OCI-LY1 (cell line): ENCODE measurements around the gene RPL28.

ENCODE experiments used
- H2AFZ ChIP-seq: fragments of 200-600 bp; sonication (generic), shearing (Covaris generic); 2 replicates; pipeline ENCODE4 v1.6.0; 2014; ENCODE audit warnings: antibody characterized with exemption, mild to moderate bottlenecking, low read length
- H3F3A ChIP-seq: fragments of 200-600 bp; sonication (generic), shearing (Covaris generic); 2 replicates; pipeline ENCODE4 v1.6.0; 2014; ENCODE audit warnings: mild to moderate bottlenecking, antibody characterized with exemption, low read length, moderate library complexity; ENCODE audit not compliant: insufficient read depth
- H3K27ac ChIP-seq: fragments of 200-600 bp; sonication (generic); 2 replicates; pipeline ENCODE4 v1.5.1; 2014; ENCODE audit warnings: low read length, mixed run types, mild to moderate bottlenecking, low read depth; ENCODE audit not compliant: poor library complexity, severe bottlenecking
- H3K27me3 ChIP-seq: fragments of 200-600 bp; sonication (generic); 2 replicates; pipeline ENCODE4 v1.6.0; 2014; ENCODE audit warnings: antibody characterized with exemption, mild to moderate bottlenecking, low read length, moderate library complexity; ENCODE audit not compliant: insufficient read depth
- H3K36me3 ChIP-seq: fragments of 200-600 bp; sonication (generic); 2 replicates; pipeline ENCODE4 v1.6.1; 2014; ENCODE audit warnings: mild to moderate bottlenecking, antibody characterized with exemption, low read length, moderate library complexity, mixed read lengths; ENCODE audit not compliant: insufficient read depth
- H3K4me1 ChIP-seq: fragments of 200-600 bp; sonication (generic); 2 replicates; pipeline ENCODE4 v1.5.1; 2014; ENCODE audit warnings: mild to moderate bottlenecking, low read length, moderate library complexity; ENCODE audit not compliant: insufficient read depth, severe bottlenecking
- H3K4me2 ChIP-seq: fragments of 200-600 bp; sonication (generic), shearing (Covaris generic); 2 replicates; pipeline ENCODE4 v1.6.1; 2014; ENCODE audit warnings: low read length
- H3K4me3 ChIP-seq: fragments of 200-600 bp; sonication (generic); 2 replicates; pipeline ENCODE4 v1.5.1; 2014; ENCODE audit warnings: low read length, low read depth, mild to moderate bottlenecking, mixed read lengths; ENCODE audit not compliant: poor library complexity, severe bottlenecking
- H3K79me2 ChIP-seq: fragments of 200-600 bp; shearing (Covaris generic); 2 replicates; pipeline ENCODE4 v1.6.1; 2016; ENCODE audit warnings: mixed run types, low read length, mixed read lengths; ENCODE audit not compliant: insufficient read depth
- H3K9ac ChIP-seq: fragments of 200-600 bp; sonication (generic), shearing (Covaris generic); 2 replicates; pipeline ENCODE4 v1.6.1; 2014; ENCODE audit warnings: mild to moderate bottlenecking, low read length, mixed read lengths
- H3K9me2 ChIP-seq: fragments of 200-600 bp; sonication (generic), shearing (Covaris generic); 2 replicates; pipeline ENCODE4 v1.6.1; 2014; ENCODE audit warnings: low read depth, mild to moderate bottlenecking, low read length, mixed read lengths
- H3K9me3 ChIP-seq: fragments of 200-600 bp; shearing (Covaris generic); 2 replicates; pipeline ENCODE4 v1.6.1; 2014; ENCODE audit warnings: low read length, mixed read lengths
- H4K20me1 ChIP-seq: fragments of 200-600 bp; sonication (generic), shearing (Covaris generic); 2 replicates; pipeline ENCODE4 v1.6.0; 2016; ENCODE audit warnings: mild to moderate bottlenecking, low read length; ENCODE audit not compliant: insufficient read depth
- CTCF ChIP-seq: fragments of 200-600 bp; sonication (generic), shearing (Covaris generic); IDR thresholded peaks from 2 replicates; pipeline ENCODE4 v1.5.1; 2017; ENCODE audit warnings: mild to moderate bottlenecking, antibody characterized with exemption, low read length, moderate library complexity, mixed read lengths
- EZH2 ChIP-seq: fragments of 200-600 bp; sonication (generic), shearing (Covaris generic); IDR thresholded peaks from 2 replicates; pipeline ENCODE4 v1.8.0; 2017; ENCODE audit warnings: borderline replicate concordance, mixed run types, mild to moderate bottlenecking, antibody characterized with exemption, low read length, moderate library complexity, mixed read lengths

RPL28 gene

GRCh38 chr19:55352549-55353145 lies 33.1 kb upstream of the RPL28 start:
- H3K9me2 ChIP-seq, result no peaks in the 10 kb centered on the region
- H3K27ac ChIP-seq, result no peak overlapping the region
- H3F3A ChIP-seq, result no peaks in the 10 kb centered on the region
- no peaks in the 10 kb centered on the region for H3K79me2 ChIP-seq
- no peaks in the 10 kb centered on the region for H3K9me3 ChIP-seq
- H3K9ac ChIP-seq, result no peak overlapping the region
- no peaks in the 10 kb centered on the region for H4K20me1 ChIP-seq
- no peak overlapping the region for H2AFZ ChIP-seq
- no peaks in the 10 kb centered on the region for H3K36me3 ChIP-seq
- peaks cover 7% of the 10 kb centered on the region for H3K27me3 ChIP-seq
- H3K4me1 ChIP-seq, result peaks cover 7% of the 10 kb centered on the region
- no peak overlapping the region for H3K4me3 ChIP-seq
- no peak overlapping the region for H3K4me2 ChIP-seq
- no peak for TF ChIP-seq EZH2
- no peak for TF ChIP-seq CTCF

DNA sequence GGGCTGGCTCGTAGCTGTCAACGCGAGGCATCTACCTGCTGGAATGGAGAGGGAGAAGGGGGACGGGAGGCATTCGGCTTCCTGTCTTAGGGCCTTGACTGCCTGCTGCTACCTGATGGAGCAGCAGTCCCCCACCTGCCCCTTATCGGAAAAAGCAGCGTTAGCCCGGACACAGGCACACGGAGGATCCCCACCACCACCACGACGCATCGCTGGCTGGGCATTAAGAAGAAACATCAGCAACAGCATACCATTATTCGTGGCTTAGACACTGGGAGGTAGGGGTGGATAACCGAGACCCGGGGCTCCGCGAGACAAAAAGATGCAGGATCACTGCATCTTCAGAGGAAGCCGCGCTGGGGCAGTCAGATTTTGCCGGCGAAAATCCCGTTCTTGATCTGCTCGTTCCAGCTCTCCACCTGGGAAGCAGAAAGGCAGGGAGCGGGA lies 32.4 kb upstream of the RPL28 start:
- no peaks in the 10 kb centered on the region for H3K36me3 ChIP-seq
- H3K9me2 ChIP-seq, result no peaks in the 10 kb centered on the region
- H3K4me1 ChIP-seq, result peaks cover 7% of the 10 kb centered on the region
- peak overlapping the region; percentile 67 for H3K4me2 ChIP-seq
- no peak overlapping the region for H3K27ac ChIP-seq
- peak overlapping the region; percentile 55 for H3K4me3 ChIP-seq
- 0 out of 2 replicates have a peak overlapping the region, but pooled peaks have one; percentile 3 for H3K9ac ChIP-seq
- no peaks in the 10 kb centered on the region for H3K9me3 ChIP-seq
- TF ChIP-seq EZH2 (no peak), CTCF (no peak)
- no peaks in the 10 kb centered on the region for H4K20me1 ChIP-seq
- H2AFZ ChIP-seq, result no peak overlapping the region
- H3F3A ChIP-seq, result no peaks in the 10 kb centered on the region
- H3K27me3 ChIP-seq, result peaks cover 7% of the 10 kb centered on the region
- no peaks in the 10 kb centered on the region for H3K79me2 ChIP-seq

DNA sequence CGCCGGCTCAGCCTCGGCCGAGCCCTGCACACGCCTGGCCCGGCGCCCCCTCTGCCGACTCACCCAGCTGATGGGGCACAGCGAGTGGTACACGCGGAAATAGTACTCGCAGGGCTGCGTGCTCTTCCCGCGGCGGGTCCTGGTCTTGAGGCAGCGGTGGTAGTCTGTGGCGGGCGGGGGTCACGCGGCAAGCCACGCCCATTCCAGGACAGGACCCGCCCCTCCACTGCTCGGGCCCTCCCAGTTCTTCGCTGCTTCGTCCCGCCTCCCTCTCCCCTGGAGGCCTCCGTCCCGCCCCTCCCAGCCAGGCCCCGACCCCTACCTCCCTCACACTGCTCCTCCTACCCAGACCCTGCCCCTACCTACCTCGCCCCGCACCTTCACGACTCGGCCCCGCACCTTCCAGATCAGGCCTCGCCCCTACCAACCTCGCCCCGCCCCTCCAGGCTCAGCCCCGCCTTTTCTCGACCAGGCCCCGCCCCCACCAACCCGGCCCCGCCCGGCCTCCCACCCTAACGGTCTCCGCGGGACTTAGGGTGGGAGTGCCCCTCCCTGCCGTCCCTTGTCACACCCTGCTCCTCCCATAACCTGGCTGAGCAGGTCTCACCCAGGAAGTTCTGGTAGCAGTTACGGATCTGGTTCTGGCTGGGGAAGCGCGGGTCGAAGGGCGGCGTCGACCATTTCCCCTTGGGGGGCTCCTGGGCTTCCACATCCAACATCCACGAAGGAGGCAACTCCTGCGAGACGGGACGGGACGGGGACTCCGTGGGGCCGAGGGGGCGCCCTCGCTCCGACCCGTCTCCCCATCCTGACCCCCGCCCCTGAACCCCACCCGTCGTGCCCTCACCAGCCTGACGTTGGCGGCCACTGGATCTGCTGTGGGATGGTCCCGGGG lies 31.7 kb upstream of the RPL28 start:
- Histone ChIP-seq H3F3A (no peaks in the 10 kb centered on the region), H3K9me2 (no peaks in the 10 kb centered on the region), H3K79me2 (no peaks in the 10 kb centered on the region), H3K4me3 (peak overlapping the region; percentile 55), H3K9me3 (no peaks in the 10 kb centered on the region), H2AFZ (no peak overlapping the region), H3K36me3 (no peaks in the 10 kb centered on the region), H3K9ac (0 out of 2 replicates have a peak overlapping the region, but pooled peaks have one; percentile 3), H3K4me1 (peaks cover 7% of the 10 kb centered on the region), H3K27ac (no peak overlapping the region), H4K20me1 (no peaks in the 10 kb centered on the region), H3K27me3 (peaks cover 7% of the 10 kb centered on the region), H3K4me2 (peak overlapping the region; percentile 67)
- TF ChIP-seq EZH2 (no peak), CTCF (no peak)
